GM18873 (cell line): ENCODE data around the gene FBXO45.
A peak's percentile ranks its signal among the peaks of the same experiment; 100 is the strongest.
"Not testable (repeated sequence)": the region's sequence is repeated elsewhere in the genome, so short reads cannot be mapped to it uniquely, and the experiment has no call there.

Experiments
- ATAC-seq: cut with Tn5 transposase; IDR thresholded peaks from one replicate; pipeline ENCODE4 v1.9.1; 2021; ENCODE audit warnings: mild to moderate bottlenecking, moderate library complexity, moderate number of reproducible peaks; ENCODE audit not compliant: unreplicated experiment, low FRiP score

The FBXO45 gene

DNA sequence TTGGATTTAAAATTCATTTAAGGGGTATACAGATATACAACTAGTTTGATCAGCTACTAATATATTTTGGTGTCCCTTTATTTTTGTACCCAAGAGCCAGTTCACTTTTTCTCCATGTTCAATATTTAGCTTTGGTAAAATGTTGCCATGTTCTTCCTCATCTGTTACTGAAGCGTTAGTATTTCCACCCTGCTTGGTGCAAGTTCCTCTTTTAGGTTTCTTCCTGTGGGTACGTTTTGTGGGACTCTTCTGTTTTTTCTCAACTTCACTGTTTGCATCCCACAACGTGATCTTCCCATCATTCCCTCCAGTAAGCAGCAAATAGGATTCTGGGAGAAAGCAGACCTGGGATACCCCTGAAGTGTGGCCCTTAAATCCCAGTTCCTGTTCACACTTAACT, 14.3 kb upstream of the FBXO45 start:
- ATAC-seq, result no peak

DNA sequence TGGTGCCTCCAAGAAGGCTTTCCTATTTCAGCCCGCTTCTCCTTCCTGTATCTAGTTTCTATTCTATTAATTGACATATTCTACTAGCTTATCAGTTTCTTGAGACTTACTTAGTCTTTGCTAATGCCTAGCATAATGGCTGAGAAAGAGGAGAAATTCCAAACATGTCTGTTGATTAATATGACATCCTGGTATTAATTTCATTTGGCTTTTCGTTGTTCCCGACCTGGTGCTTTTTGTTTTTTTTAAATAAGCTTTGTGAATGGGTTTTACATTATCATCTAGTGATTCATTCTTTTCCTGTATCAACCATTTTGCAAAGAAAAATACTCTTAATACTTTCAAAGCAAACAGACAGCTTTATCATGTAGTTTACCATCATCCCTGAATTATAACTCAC, 13.2 kb upstream of the FBXO45 start:
- ATAC-seq, result no peak

DNA sequence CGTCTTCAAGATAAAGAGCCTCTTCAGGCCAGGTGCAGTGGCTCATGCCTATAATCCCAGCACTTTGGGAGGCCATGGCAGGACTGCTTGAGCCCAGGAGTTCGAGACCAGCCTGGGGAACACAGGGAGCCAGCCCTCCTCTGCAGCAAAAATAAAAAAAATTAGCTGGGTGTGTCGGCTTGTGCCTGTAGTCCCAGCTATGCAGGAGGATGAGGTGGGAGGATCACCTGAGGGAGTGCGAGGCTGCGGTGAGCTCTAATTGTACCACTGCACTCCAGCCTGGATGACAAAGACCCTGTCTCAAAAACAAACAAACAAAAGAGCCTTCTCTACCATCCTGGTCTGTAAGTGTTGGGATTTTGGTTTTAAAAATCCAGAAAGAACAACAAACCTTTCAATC, 11.2 kb upstream of the FBXO45 start:
- ATAC-seq, result no peak

DNA sequence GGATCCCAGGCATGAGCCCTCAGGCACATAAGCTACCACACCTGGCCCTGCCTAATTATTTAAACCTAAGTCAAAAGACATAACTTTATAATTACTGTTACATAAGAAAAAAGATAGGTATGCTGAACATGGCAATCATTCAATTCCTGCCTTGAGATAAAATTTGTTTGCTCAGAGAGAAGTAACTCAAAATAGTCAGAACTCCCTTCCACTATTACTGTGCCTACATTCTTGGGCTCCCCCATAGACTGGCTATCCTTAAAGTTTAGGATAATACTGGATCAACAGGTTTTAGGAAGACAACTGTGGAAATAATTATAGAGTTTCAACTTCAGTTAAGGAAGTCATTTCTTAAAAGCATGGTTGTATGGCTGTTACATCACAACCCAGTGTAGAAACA, 10.0 kb upstream of the FBXO45 start:
- ATAC-seq, result no peak

DNA sequence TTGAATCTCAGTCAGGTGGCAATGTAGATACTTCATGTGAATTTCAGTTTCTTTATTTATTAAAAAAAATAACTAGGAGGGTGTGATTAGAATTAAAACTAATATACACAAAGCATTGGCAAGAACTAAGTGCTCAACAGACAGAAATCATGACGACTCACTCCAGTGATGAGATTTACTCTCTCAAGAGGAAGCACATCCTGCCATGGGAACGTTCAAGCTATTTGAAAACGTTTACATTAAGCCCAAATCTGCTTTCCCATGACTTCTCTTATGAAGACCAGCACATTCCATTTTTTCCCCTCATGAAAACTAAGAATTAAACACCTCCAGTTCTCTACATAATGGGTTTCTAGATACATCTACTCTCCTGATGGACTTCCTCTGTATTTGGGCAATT, 8.6 kb upstream of the FBXO45 start:
- no peak for ATAC-seq

DNA sequence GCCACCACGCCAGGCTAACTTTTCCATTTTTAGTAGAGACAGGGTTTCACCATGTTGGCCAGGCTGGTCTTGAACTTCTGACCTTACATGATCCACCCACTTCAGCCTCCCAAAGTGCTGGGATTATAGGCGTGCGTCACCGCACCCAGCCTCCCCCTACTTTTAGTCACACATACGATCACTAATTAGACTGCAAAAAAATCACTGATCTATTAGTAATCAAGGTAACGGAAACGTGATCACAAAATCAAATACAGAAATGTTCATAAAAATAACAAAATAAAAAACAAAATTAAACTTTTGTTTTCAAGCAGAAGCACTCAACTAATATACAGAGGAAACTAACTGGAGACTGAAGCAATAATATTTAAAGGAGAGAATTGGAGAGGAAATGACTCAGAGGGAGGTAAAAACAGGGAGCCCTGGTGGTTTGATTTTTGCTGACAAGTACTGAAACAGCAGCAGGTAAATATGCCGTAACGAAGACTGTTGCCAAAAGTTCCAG, 4.7 kb upstream of the FBXO45 start:
- no peak for ATAC-seq

DNA sequence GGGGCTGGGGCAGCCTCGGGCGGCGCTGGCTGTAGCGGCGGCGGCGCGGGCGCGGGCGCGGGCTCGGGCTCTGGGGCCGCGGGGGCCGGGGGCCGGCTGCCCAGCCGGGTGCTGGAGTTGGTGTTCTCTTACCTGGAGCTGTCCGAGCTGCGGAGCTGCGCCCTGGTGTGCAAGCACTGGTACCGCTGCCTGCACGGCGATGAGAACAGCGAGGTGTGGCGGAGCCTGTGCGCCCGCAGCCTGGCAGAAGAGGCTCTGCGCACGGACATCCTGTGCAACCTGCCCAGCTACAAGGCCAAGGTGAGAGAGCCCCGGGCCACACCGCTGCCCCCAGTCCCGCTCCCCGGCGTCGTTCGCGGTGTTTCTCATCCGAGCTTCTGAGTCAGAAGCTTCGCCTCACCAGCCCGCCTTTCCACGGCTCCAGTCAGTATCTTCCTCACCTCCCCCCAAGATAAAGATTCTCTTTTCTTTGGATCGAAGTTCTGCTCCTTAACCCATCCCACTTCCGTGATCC, 600 bp downstream of the FBXO45 start:
- ATAC-seq, result peak; percentile 24

DNA sequence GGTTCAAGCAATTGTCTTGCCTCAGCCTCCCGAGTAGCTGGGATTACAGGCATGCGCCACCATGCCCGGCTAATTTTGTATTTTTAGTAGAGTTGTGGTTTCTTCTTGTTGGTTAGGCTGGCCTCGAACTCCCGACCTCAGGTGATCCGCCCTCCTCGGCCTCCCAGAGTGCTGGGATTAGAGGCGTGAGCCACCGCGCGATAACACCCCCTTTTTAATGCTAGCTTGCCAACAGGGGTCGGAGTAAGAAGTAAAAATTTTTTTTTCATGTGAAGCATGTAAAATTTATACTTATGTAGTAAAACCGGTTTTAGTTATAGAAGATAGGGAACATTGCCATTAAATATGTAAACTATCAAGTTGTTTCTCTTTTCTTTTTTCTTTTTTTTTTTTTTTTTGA, 1.9 kb downstream of the FBXO45 start:
- ATAC-seq, result not testable (repeated sequence)

DNA sequence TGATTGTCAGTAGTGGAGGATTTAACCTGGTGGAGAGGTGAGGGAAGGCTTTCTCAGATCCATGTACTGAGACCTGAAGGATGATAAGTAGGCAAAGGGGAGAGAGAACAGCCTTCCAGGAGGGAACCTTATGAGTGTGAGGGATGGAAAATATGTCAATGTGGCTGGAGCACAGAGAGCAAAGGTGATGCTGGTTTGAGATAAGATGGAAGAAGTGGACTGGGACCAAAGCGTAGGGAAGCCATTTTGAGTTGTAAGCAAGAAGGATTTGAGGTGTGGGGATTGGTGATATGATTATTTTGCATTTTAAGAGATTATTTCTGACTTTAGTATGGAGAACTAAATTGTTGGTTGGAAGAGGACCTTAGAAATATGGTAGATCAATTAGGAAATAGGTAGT, 3.9 kb downstream of the FBXO45 start:
- no peak for ATAC-seq

DNA sequence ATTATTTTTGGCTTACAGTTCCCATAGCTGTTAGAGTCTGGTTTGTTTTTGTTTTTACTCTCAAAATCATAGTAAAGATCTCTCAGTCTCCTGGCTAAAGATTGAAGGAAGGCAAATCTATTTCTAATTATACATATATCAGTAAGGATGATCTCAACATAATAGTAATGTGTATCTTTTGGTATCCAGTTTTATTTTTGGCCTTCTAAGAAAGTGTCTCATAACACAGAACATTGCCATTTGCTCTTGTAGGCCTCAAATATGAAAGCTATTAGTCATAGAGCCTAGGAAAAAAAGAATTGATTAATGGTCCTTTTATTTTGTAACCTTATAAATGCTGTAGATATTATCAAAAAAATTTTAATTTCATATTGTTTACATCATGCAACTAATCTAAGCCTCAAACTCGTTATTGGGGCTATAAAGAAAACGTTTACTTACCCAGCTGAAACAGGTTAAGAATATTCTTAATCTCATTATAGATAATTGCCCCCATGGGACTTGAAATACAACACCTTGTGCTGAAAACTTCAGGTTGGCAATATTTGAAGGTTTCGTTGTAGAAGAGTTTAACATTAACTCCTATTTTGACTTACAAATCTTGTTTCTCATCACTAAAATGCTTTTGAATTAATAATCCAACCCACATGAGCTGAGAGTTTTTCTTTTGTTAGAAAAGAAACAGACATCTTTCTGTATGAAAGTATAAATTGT, 16.7 kb downstream of the FBXO45 start:
- ATAC-seq, result no peak

DNA sequence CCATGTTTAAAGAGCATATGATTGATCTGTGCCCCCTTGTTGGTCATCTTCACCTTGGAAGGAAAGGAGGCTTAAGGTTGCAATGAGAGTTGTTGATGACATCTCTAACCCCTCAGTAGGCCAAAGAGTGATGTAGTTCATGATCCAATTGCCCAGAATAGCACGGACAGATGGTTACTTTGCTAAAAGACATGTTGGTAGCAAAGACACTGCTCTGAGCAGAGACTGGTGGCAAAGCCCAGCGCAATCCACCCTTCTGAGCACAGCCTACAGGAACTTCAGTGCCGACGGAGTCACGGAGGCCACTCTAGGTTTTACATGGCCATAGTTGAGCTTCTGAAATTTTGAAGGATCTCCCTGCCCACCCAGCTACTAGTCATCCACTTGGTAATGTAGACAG, 21.8 kb downstream of the FBXO45 start:
- no peak for ATAC-seq

DNA sequence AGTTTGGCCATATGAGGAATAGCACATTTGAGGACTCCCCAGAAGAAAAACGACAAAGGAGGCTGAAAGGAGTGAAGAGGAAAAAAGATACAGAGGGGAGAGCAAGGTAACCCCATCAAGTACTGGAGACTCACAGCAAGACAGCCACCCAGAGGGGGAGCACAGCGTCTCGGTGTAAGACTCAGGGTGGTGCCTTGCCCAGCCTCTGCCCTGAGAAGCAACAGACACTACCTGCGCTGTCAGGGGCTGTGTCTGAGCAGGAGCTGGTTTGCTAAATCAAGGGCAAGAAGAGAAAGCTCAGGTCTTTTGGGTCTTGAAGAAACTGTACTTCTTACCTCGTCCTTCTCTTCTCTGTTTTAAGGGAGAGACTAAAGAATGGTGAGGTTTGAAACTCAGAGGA, 27.9 kb downstream of the FBXO45 start:
- ATAC-seq, result no peak

DNA sequence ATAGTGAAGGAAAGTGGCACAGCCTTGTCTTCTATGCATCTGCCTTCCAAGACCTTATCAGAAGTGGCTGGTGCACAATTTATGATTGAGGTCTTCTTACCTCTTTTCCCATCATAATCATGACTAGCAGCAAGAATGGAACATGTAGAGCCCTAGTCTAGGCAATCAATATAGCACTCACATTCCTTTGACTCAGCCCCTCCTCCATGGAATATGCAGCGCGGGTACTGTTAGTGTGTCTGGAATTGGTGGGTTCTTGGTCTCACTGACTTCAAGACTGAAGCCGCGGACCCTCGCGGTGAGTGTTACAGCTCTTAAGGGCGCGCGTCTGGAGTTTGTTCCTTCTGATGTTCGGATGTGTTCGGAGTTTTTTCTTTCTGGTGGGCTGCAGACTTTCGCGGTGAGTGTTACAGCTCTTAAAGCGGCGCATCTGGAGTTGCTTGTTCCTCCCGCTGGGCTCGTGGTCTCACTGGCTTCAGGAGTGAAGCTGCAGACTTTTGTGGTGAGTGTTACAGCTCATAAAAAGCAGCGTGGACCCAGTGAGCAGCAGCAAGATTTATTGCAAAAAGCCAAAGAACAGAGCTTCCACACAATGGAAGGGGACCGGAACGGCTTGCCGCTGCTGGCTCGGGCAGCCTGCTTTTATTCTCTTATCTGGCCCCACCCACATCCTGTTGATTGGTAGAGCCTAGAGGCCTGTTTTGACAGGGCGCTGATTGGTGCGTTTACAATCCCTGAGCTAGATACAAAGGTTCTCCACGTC, 29.7 kb downstream of the FBXO45 start:
- not testable (repeated sequence) for ATAC-seq

DNA sequence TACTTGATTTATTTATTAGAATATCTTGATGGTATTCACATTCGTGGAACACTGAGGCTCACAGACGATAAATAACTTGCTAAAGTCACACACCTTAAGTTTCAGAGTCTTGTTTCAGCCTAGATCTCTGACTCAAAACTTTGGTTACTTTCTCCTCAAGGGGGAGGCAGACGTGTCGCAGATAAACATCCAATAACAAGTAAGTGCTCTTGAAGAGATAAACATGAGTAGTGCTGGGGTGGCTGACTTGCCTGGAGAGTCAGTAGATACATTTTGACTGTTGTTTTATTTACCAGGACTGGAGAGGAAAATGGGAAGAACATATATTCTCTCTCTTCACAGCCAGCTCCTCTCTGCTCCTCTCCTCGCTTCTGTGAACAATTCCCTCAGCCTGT, 31.3 kb downstream of the FBXO45 start:
- ATAC-seq, result no peak

DNA sequence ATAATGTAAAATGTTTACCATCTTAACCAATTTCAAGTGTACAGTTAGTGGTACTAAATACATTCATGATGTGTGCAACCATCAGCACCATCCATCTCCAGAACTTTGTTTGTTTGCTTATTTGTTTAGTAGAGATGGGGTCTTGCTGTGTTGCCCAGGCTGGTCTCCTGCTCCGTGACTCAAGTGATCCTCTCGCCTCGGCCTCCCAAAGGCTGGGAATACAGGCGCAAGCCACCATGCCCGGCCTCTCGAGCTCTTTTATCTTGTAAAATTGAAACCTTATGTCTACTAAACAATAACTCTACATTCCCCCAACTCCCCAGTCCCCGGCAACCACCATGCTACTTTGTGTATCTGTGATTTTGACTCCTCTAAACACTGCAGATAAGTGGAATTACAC, 31.9 kb downstream of the FBXO45 start:
- no peak for ATAC-seq

DNA sequence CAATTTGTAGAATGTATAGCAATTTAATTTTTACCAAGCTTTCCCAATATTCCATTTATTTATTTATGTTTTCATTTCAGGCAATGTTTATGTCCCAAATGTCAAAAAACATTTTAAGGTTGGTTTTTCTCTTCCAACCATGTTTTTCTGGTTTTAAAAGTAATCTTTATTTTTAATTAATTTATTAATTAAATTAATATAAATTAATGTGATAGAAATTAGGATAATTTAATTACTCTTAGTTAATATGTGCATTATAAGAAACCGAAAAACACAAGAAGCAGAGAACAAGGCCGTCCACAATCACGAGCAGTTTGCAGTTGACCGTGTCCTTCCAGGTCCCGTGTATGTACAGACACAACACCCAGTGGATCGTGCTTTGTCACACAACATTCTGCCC, 34.2 kb downstream of the FBXO45 start:
- ATAC-seq, result no peak

DNA sequence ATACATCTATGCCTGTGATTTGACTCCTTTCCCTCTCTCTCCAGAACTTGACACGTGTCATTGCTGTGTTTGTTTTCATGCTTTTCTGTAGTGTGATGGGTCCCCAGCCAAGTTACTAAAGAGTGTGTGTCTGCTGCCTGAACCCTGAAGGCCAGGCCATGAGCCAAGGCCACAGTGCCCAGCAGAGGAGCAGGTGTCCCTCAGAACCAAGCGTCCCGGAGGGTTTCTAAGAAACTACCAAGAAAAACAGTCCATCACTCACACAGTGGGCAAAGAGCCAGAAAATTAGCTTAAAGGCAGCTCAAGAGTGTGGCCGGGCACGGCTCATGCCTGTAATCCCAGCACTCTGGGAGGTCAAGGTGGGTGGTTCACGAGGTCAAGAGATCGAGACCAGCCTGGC, 35.2 kb downstream of the FBXO45 start:
- no peak for ATAC-seq

DNA sequence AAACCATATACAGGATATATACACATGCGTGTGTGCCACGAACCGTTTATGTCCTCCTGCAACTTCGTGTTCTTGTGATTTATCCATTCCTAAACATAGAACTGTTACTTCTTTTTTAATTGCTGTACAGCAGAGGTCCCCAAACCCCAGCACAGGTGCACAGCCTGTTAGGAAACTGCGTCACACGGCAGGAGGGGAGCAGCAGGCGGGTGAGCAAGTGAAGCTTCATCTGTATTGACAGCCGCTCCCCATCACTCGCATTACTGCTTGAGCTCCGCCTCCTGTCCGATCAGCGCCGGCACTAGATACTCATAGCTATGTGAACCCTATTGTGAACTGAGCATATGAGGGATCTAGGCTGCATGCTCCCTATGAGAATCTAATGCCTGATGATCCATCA, 36.1 kb downstream of the FBXO45 start:
- no peak for ATAC-seq

DNA sequence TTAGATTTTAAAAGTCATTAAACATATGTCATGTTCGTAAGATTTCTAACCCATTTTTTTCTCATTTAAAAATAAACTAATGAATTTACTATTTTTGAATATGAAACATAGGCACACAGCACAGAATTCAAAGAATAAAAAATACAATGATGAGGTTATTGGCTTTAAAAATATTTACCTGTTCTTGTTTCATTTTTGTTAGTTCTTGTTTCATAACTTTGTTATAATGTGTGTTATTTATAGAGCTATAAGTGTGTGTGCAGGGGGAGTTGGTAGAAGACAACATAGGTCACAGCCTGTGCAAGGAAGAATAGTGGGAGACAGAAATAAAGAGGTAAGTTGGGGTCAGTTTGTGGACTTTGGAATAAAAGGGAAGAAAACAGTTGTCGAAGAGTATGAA, 40.2 kb downstream of the FBXO45 start:
- no peak for ATAC-seq

DNA sequence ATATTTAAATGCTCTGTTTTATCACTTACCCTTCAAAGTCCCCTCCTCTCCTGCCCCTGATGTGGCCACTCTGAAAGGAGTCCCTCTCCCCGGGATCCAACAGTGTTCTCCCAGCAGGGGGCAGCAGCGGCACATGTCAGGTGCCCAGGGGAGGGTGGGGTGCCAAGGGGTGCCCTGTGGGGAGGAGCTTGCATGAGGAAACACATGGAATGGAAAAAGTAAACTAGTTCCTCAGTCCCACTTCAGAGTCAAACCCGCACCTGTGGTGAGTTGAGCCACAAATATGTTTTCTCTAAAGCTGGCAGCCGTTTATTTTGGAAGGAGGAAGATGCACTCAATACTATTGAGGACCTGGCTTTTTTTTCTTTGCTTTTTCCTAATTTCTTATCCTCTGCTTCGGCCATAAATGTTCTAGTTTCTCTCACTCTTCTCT, 40.9 kb downstream of the FBXO45 start:
- no peak for ATAC-seq

DNA sequence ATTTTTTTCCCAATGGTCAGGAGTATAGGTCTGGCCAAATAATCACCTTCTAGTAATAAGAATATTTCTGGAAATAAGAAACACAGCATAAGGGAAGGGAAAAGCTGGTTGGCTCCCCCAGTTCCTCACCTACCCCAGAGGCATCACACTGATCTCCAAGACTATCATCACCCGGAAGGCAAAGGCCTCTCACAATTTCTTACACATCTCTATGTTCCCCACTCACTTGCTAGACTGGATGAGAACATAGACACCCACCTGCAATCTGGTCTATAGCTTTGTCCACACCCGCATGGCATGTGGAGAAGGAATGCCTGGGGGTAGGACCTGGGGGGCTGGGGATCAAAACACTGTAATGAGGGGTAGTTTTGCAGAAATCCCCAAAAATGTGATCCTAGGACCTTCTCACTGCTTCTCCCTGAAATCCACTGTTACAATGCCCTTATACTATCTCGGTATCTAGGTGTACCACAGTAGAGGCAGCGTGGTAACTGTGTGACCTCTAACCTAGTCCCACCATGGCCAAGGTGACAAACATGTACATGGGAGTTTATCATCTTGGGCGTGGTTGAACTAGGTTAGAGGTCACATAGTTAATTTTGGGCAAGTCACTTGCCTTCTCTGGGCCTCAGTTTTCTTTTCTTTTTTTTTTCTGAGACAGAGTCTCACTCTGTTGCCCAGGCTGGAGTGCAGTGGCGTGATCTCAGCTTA, 41.5 kb downstream of the FBXO45 start:
- ATAC-seq, result no peak
